Stimulated activated CD8-positive, alpha-beta memory T cell treated with anti-CD3 and anti-CD28 coated beads, Interleukin-4, amount 100 ng/mL, for 48 hours (primary cell): ENCODE results near the gene SLC6A5.

Source experiments
- DNase-seq: peaks from one replicate; pipeline ENCODE4 v3.0.0-alpha.2; 2020

Gene SLC6A5

GRCh38 chr11:20597154-20597679 is 2.2 kb upstream of the SLC6A5 start:
- no peak for DNase-seq

DNA sequence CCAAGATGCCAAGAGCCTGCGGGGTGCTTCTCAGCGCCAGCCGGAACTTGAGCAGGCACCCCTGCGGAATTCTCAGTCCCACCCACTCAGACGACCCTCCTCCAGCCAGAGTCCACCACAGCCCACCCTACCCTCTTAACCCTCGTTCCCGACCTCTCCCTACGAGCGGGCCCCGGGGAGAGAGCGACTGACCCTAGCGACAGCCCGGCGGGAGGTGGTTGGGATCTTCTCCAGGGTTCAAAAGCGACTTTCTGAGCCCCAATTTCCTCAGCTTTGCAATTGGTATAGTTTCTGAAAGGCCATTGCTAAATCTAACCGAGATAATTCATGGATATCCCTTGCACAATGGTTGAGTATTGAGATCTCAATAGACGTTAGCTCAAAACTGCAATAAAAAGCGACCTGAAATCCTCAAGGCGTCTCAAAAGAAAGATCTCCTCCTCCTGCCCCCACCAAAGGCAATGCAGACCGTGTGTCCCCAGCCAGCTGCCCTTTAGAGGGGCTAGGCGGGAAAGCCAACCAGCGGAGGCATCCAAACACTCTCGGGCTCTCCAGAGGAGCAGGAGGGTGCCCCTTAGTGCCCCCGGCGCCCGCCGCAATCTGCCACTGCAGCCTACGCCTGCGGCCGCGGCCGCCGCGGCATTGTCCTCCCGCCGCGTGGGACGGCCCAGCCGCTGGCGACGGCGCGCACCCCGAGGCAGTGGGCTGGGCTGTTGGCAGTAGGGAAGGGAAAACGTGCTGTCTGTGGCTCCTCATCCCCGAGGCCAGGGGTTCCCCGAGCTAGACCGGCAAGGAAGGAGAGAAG is 1.5 kb upstream of the SLC6A5 start:
- DNase-seq = no peak

- no peak for DNase-seq
These were observed 916 bp upstream of the SLC6A5 start for GRCh38 chr11:20598492-20598891.

DNA sequence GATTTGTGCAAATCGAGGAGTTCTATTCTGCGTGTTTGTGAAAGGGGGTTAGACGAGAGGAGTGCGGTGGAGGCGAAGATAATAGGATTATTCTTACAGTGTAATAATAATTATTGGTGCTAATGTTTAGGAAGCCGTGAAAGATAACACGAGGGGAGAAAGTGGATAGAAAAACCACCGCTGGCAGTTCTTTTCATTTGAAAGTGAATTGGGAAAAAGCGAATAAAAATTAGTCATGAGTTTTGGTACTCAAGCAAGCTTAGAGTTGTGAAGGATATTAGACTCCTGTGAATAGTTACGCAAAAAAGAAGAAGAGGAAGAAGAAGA is 575 bp downstream of the SLC6A5 start:
- no peak for DNase-seq

GRCh38 chr11:20600551-20600950 is 1.1 kb downstream of the SLC6A5 start:
- DNase-seq = no peak

DNA sequence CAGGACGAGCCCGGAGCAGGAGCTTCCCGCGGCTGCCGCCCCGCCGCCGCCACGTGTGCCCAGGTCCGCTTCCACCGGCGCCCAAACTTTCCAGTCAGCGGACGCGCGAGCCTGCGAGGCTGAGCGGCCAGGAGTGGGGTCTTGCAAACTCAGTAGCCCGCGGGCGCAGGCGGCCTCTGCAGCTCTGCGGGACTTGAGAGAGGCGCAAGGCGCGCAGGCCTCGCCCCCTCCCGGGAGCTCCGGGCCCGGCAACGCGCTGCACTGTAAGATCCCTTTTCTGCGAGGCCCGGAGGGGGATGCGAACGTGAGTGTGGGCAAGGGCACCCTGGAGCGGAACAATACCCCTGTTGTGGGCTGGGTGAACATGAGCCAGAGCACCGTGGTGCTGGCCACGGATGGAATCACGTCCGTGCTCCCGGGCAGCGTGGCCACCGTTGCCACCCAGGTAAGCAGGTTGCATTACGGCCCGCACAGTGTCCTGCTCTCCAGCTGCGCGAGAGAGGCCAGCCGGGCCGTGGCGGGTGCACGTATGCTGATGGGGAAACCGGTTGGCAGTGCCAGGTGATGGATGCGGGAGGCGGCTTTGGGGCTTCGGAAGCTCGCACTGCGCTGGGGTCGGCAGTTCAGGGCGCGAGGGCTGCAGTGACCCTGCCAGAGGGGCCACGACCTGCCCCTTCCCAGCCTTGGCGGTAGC is 2.0 kb downstream of the SLC6A5 start:
- no peak for DNase-seq

- no peak for DNase-seq
These were observed 4.9 kb downstream of the SLC6A5 start for GRCh38 chr11:20604295-20604803.

GRCh38 chr11:20604864-20605601 is 5.6 kb downstream of the SLC6A5 start:
- DNase-seq = no peak

GRCh38 chr11:20605602-20606091 is 6.2 kb downstream of the SLC6A5 start:
- no peak for DNase-seq

GRCh38 chr11:20608934-20609333 is 9.5 kb downstream of the SLC6A5 start:
- DNase-seq = no peak

DNA sequence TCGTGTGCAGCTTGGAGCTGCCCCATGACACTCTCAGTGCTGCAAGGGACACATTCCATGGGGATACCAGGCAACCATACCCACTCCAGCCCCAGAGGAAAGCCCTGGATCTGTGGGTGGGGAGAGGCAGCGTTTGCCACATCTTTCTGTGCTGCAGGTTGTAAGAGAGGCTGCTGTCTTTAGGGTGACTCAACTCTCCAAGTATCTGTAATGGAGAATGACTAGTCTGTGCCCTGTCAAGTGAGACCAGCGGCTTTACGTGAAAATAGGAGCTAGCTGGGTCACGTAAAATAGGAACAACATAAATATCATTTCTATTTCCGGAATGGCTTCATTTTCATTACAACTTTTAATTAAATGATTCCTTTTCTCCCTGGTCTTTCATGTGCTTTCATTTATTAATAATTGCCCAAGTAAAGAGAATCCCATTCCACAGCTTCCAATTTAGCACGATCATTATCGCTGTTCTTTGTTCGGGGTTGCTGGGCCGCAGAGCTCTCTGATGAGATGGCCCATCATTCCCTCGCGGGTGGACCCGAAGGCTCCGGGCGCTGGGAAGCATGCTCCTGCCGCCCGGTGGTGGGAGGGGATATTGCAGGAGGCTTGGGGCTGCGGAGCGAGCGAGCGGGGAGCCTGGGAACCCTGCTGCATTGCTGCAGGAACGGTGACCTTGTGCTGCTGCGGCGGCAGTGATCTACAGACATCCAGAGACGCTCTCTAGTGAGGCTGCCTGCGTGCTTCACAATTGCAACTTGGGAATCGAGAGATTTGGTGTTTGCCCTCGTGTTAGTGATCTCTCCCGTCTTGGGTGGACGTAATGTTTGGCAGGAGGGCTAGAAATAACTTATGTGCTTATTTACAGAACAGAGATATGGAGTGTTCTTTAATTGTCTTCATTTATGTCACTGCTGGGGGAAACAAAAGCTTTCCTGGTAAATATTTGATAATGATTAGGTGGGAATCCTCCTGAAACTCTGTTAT is 10.6 kb downstream of the SLC6A5 start:
- peak; percentile 84 for DNase-seq

DNA sequence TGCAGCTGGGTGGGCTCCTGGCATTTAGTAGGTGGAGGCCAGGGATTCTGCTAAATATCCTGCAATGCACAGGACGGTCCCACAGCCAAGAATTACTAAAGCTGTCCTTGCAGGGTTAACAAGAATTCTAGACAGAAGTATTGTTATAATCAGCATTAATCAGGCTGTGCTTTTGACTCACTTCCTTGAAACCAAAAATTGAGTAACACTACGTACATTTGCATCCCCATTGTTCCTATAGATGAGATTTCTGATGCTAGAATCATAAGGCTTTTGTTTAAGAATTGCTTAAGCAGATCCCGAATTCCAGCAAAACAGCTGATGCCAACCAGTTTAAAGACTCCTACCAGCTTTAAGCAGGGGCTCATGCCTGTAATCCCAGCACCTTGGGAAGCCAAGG is 11.4 kb downstream of the SLC6A5 start:
- DNase-seq = no peak

- DNase-seq = no peak
These were observed 12.0 kb downstream of the SLC6A5 start for GRCh38 chr11:20611445-20611844.

GRCh38 chr11:20611892-20612291 is 12.5 kb downstream of the SLC6A5 start:
- no peak for DNase-seq

DNA sequence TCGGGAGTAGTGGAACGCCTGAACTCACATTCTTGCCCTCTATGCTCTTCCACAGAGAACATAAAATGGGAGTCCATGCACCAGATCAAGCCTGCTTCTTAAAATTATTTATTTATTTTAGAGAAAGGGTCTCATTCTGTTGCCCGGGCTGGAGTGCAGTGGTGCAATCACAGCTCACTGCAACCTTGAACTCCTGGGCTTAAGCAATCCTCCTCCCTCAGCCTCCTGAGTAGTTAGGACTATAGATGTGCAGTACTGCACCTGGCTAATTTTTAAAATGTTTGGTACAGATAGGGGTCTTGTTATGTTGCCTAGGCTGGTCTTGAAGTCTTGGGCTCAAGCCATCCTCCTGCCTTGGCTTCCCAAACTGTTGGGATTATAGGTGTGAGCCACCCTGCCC is 13.0 kb downstream of the SLC6A5 start:
- DNase-seq = no peak

GRCh38 chr11:20616920-20617319 is 17.5 kb downstream of the SLC6A5 start:
- DNase-seq = no peak

DNA sequence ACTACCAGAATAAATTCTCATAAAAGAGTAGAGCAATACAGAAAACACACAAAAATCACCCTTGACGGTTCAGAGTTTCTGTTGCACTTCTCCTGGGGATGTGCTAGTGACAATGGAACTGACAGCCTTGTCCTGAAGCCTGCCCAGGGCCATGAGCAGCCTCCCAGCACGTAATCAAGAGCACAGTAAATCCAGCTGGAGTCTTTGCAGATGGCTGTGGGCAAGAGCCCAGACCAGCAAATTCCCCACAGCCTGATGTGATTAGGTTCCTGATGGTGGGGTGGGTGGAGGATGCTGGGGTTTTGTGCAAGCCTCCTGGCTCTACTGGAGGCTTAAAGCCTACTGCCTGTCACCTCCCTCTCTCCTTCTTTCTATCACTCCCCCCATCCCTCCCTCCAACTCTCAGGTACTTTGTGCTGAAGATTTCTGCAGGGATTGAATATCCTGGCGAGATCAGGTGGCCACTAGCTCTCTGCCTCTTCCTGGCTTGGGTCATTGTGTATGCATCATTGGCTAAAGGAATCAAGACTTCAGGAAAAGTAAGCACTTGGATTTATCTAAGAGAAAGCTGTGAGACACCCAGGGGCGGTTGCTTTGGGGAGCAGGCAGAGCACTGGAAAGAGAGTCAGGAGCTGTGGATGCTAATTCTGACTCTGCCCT is 18.1 kb downstream of the SLC6A5 start:
- no peak for DNase-seq

- no peak for DNase-seq
These were observed 18.7 kb downstream of the SLC6A5 start for GRCh38 chr11:20618083-20618482.

GRCh38 chr11:20620988-20621387 is 21.6 kb downstream of the SLC6A5 start:
- no peak for DNase-seq

DNA sequence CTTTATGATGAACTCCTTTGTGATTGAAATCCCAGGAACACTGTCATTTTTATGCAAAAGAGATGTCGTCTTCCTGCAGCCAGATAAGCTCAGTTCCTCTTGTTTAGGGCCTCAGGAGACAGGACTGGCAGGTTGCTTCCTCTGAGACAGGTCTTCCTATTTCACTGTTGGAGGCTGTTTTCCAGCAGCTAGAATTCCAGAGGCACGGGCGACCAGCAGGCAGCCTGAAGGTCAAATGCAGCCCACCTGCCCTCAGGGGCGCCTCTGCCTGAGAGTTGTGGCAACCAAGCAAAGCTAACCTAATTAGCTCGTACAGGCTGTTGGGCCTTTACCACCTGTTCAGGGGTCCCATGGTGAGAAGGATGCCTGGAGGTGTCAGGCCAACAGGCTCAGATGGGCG is 22.3 kb downstream of the SLC6A5 start:
- no peak for DNase-seq

- DNase-seq = no peak
These were observed 23.8 kb downstream of the SLC6A5 start for GRCh38 chr11:20623252-20623651.
